GM18505 (cell line): ENCODE measurements around the gene GARS1.

Source experiments
- ATAC-seq: cut with Tn5 transposase; IDR thresholded peaks from one replicate; pipeline ENCODE4 v1.9.1; 2021; ENCODE audit not compliant: unreplicated experiment
- POLR2A ChIP-seq: IDR thresholded peaks from 4 replicates; pipeline ENCODE4 v1.6.1; 2011; ENCODE audit warnings: borderline replicate concordance; ENCODE audit not compliant: insufficient read depth, insufficient read length; ENCODE audit errors: extremely low read depth

Gene GARS1

DNA sequence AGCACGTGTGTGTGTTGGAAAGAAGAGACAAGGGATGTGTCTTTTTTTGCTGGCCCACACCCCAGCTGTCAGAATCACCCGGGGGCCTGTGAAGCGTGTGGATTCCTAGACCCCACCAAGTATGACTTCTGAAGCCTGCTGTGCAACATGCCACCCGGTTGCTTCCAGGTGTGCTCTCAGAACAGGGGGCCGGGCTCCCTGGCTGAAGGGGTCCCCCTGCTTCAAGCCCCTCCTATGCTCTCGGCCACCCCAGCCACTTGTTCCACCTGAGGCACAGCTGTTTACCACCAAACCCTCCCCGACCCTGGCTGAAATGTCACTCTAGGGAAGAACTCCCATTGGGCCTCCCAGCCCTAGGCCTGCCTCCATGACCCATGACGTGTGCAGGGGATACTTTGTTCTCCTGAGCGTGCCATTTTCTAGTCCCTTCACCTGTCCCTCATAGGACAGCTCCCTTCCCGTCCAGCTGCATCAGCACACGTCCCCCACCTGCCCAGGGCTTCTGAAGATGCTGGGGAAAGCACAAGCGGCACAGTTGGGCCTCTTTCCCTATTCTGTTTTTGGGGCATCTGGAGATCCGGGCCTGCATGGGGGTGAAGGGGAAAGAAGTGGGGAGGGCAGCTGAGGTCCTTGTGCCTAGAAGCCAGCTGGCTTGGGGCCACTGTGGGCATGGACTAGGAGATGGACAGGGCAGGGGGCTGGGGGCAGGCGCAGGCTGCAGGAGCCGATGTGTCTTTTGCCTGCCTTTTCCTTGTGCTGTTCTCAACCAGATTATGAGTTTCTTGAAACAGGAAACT lies 54.3 kb downstream of the GARS1 start:
- no peak for ATAC-seq

DNA sequence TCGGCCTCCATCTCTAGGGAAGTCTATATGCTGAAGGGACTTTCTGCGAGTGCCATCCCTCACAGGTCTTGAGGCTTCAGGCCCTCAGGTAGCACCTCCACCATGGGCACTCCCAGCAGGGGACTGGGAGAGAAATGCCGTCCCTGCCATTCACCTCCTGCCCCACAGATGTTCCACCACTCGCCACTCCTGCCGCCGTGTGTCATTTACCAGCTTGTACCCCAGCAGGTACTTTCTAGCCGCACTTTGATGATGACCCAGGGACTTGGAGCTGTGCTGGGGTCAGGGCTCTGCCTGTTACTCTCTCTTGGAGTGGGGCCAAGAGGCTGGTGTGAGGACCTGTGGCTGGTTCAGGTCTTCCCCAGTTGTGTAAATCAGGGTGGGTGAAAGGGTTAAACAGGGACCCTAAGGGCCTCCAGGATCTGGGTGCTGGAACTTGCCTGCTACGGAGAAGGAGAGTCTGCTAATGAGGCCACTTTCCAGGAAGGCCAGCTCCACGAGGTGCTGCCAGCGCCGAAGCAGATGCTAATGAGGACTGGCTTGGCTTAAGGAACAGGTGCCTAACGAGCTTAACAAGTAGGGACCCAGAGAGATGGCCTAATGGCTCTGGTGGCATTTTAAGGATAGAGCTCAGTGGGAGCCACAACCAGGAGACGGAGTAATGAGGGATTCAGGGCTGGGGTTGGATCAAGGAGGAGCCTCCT lies 55.2 kb downstream of the GARS1 start:
- ATAC-seq, result no peak
- TF ChIP-seq POLR2A, result no peak

More for the DNA sequence above, 54.3 kb downstream of the GARS1 start:
- no peak for TF ChIP-seq POLR2A

DNA sequence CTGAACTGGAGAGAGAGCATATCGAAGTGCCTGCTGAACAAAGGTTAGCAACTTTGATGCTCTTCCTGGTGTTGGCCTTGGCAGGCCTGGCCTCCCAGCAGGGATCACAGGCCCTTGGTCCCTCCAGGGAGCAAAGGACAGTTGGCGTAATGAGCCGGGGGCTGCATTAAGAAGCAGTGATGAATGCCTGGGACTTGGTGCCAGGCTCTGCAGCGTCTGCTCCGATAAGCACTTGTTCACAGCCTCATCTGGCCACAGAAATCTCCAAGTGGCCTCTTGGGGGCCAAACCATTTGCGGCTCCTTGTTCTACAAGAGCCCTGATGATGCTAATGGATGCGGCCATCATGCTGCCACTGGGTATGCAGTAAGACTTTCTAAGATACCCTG lies 55.7 kb downstream of the GARS1 start:
- TF ChIP-seq POLR2A, result no peak
- no peak for ATAC-seq

DNA sequence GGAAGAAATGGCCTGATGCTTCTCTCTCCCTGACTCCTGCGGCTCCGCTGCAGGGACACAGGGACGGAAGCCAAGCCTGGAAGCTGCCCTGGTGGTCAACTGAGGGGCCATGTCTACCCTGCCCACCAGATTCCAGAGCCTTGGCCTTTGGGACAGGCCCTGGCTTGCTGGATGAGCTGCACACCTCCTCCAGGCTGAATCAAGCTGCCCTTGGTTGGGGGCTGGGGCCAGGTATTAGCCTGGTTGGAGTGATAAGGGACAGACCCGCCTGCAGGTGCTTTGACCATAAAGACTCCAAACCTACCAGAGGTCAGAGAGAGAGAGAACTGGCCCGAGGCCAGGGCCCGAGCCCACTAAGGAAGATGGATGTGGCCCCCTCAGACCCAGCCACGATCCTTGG lies 57.5 kb downstream of the GARS1 start:
- no peak for ATAC-seq
- TF ChIP-seq POLR2A, result no peak

DNA sequence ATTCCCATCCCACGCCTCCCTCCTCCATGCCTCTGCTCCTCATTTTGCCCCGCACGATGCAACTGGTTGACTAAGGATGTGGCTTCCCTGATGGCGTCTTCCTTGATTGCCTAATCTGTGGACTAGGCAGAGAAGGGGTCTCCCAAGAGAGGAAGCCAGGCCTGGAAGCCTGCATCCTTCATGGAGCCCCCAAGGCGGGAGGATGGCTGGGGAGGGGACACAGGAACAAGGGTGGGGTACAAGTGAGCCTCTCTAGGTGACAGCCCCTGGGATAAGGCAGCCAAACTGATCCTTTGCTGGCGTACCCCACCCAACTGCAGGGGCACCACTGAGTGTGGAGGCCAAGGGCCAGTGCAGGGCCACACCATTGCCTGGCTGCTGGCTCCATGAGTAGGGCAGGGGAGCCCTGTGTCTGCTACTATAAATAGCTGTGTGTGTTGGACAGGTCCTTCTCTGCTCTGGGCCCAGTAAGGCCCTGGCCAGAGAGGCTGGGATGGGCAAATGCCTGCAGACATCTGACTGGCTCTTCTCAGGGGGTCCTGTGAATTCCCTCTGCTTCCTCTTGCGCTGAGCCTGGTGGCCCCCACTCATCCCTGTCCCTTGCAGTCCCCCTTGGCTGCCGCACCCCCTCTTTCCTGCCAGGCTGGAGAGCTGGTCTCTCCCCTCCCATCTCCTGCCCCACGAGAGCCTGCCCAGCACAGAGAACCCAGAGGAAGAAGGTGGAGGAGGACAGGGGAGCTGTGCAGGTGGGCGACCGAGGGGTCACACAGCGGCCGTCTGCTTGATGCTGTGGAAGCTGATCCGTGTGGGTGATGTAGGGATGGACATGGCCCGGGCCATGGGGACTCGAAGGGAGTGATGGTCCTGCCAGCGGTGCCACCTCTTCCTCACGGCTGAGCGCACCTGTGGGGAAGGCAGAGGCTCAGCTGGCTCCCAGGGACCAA lies 58.3 kb downstream of the GARS1 start:
- no peak for TF ChIP-seq POLR2A
- no peak for ATAC-seq

DNA sequence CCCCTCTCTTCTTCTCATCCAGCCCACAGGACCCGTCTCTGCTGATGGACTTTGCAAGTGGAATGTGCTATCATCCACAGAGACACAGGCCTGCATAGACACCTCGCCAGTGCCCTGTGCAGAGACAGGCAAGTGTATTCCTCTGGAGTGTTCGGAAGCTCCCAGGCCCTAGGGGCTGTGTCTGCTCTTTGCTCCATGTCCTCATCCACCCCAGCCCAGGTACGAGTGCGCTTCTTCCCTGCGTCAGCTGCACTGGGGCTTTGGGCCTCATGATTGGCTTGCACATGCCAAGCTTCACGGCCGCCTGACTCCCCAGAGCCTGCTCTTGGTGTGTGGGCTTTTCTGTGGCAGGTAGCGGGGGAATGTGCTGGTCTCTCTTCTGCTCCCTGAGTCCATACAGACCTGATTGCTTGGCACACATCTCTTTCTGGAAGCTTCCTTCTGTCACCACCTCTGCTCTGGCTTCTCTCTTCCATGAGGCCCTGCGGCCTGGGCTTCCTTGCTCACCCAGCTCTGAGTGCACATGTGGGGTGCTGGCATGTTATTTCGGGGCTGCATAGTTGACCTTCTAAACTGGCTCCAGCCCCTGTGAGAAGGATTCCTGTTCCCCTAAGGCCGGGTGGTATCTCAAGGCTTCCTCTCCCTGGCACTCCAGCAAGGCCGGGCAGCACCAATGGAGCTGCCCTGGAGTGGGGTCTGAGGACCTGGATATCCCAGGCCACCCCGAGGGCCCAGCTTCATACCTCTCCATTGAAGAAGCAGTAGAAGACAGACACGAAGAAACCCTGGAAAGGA lies 59.8 kb downstream of the GARS1 start:
- no peak for TF ChIP-seq POLR2A
- ATAC-seq, result no peak

DNA sequence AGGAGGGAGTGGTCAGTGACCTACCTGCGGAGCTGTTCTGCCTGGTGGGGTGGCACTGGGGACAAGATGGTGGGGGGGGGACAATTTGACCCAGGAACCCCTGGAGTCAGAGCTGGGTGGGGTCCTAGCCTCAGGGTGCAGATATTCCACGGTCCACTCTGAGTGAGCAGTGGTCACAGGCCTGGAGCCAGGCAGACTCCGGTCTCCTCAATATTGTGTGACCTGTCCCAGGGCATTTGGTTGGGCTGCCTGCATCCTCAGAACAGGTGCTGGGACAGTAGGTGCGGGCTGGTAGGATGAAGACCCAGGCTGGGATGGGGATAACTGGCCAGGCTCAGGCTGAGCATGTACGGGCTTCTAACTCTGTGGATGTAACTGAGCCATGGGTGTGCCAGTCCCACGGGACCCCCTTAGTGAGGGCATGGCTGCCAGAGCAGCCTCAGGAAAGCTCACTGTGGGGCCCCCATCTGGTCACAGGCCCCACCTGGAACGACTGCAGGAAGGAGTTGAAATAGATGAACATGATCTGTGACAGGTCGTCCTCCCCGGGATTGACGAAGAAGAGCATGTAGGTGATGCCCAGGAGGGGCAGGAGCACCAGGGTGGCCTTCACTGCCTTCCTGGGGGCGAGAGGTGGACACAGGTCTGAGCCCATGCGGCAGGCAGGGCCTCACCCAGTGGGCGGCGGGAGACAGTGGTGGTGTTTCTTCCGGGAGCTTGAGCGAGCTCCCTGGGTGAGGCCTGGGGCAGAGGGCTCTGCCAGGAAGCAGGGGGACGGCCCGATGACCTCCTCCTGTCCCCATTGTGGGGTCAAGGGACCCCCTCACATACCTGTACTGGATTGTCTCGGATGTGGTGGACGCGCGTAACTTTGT lies 60.7 kb downstream of the GARS1 start:
- no peak for ATAC-seq
- TF ChIP-seq POLR2A, result no peak

DNA sequence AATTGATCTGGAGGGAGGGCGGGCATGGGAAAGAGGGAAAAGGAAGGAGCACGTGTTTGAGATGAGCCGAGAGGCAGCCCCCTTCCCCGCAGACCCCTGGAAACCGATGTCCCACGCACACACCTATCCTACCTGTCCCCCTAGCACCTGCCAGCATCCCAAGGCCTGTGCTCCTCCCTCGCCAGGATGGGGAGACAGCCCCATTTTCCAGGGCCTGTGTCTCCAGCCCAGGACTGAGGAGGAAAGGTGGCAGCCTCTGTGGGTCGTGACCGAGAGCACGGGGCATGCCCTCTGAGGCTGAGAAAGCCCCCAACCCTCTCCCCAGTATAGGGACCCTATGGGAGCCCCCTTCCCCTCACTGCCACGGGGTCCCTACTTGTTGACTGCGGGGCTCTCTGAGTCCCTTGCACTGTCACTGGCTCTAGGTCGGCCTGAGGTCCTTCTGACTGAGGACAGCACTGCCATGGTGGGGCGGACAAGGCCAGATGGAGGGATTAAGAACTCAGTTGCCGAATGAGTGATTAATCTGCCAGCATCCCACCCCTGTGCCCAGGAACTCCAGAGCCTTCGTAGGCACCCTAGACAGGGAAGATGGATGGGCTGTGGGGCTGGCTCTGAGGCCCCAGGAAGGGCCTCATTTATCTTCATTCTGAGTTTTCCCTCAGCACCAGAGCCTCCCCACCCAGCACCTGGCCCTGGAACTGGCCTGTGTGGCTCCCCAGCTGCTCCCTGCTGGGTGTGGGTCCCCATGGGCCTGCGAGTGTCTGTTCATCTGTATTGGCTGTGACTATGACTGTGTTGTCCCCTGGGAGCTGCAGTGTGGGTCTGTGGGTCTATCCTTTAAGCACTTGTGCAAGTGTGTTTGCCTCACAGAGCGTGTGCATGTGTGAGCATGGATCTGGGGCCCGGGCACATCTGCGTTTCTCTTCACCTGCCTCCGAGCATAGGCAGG lies 61.6 kb downstream of the GARS1 start:
- ATAC-seq, result no peak
- TF ChIP-seq POLR2A, result no peak

DNA sequence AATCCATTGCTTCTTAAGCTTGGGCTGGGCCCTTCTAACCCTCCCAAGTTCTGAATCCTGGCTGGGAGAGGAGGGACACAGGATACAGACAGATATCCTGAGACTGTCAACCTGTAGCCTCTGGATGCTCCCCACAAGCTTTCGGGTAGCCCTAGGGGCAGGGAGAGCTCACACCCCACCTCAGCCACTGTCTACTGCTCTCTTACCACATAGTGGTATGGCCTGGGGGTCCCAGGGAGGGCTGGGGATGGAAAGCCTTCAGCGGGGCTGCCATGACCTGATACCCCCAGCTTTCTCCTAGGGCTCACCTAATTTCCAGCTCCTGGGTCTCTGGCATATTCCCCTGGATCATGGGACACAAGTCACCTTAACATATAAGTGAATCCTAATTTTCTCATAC lies 62.5 kb downstream of the GARS1 start:
- TF ChIP-seq POLR2A, result no peak
- no peak for ATAC-seq

DNA sequence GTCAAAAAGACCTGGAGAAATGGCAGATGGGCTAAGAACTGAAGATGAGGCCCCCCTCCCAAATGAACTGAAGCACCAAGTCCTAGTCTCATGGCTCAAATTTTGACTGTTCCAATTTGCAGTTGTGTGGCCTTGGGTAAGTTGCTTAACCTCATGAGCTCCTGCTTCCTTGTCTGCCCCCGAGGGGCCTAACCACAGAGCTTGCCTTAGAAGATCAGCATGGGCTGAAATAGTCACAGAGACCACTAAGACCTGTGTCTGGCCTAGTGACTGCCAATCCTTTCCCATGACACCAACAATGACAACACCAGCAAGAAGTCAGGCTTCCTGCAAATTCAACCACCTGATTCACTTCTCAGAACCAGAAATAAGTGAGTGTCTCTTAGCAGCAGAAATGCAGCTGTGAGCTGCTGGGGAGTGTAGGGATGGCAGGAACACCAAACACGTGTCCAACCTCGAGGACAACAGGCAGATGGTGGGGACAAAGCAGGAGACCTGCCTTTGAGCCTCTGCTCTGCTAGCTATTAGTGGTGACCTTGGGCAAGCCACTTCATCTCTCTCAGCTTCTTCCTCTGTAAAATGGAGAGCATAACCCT lies 63.9 kb downstream of the GARS1 start:
- TF ChIP-seq POLR2A, result no peak
- ATAC-seq, result no peak

DNA sequence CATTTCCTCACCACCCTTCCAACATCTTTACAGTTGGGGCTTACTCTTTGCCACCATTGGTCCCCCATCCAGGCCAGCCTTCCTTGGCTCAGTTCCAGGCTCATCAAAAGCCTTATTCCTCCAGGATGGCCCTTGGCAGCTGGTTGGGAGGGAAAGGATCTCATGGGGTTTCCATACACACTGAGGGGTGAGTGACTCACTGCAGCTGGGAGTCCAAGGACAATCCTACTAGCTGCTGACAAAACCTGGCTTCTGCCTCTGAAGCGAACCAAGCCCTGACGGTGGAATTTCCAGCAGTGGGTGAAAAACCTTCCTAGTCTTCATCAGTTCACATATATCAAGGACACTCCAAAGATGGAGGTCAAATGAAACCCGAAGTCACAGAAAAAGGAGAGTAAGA lies 64.6 kb downstream of the GARS1 start:
- no peak for TF ChIP-seq POLR2A
- no peak for ATAC-seq
